HCT116 (cell line): ENCODE data around the gene TMA7B. TPM values are rescaled to one million over a fixed set of nuclear protein-coding genes. Genes with fewer than 3 reads are reported as not detected.

Source experiments
- ATAC-seq: fragments of 200-7000 bp; cut with Tn5 transposase; 2 replicates; pipeline ENCODE4 v1.9.1; 2020; ENCODE audit warnings: mild to moderate bottlenecking, moderate library complexity
- BruUV-seq: library from RNA; stranded (reverse); fragments of 400-500 nt; replicated peaks from 2 replicates; lab custom pipeline; 2021; lab: Mats Ljungman, UMichigan
- CTCF ChIA-PET: fragments of 300-600 bp; sonication (Branson Sonifier 250); formaldehyde crosslinking; loops from one replicate; lab custom pipeline; 2021; ENCODE audit warnings: antibody characterized with exemption; lab: Charles Lee
- POLR2A ChIA-PET: fragments of 300-600, 350-600 bp; sonication (Branson Sonifier 250); formaldehyde crosslinking; loops from one replicate; lab custom pipeline; 2021; ENCODE audit warnings: antibody characterized with exemption; lab: Charles Lee
- RAD21 ChIA-PET, 2 experiments: fragments of 300-600 bp; sonication (Branson Sonifier 250); formaldehyde crosslinking; loops; one replicate each; lab custom pipeline; 2023; ENCODE audit warnings: low total read pairs in 2 of 2; ENCODE audit not compliant: uncharacterized antibody in 2 of 2, unreplicated experiment in 2 of 2, low non-redundant PET in 1 of 2; lab: Charles Lee
- DNase-seq: peaks from one replicate; pipeline ENCODE4 v3.0.0-alpha.2; 2010; ENCODE audit warnings: low read depth, low spot score
- H2AFZ ChIP-seq: fragments of 200-600 bp; shearing (Covaris generic), sonication (generic); 2 replicates; pipeline ENCODE4 v1.6.1; 2017; ENCODE audit warnings: low read depth, mixed run types, mixed read lengths, antibody characterized with exemption, low read length; ENCODE audit not compliant: poor library complexity, severe bottlenecking
- H3K27ac ChIP-seq: 2 replicates; pipeline ENCODE4 v1.5.1; 2012; ENCODE audit warnings: low read depth, low read length
- H3K27me3 ChIP-seq: fragments of 200-600 bp; sonication (generic); 2 replicates; pipeline ENCODE4 v1.6.1; 2016; ENCODE audit warnings: mixed run types, low read length, mixed read lengths; ENCODE audit not compliant: insufficient read depth
- H3K36me3 ChIP-seq, 2 experiments: fragments of 200-500 bp in 1 of 2; fragments of 200-600 bp in 1 of 2; sonication (Bioruptor generic) in 1 of 2; sonication (generic) in 1 of 2; 2 replicates each; pipeline versions ENCODE4 v1.5.1 to v1.6.1; 2014 to 2016; ENCODE audit warnings: low read length in 2 of 2, inconsistent platforms in 1 of 2, mixed read lengths in 1 of 2, mixed run types in 1 of 2; ENCODE audit not compliant: insufficient read depth in 2 of 2, control insufficient read depth in 1 of 2
- H3K4me1 ChIP-seq, 2 experiments: fragments of 200-600 bp in 1 of 2; sonication (generic) in 1 of 2; 2 replicates each; pipeline versions ENCODE4 v1.5.1 to v1.6.1; 2012 to 2017; ENCODE audit warnings: low read length in 2 of 2, inconsistent platforms in 1 of 2, mild to moderate bottlenecking in 1 of 2, mixed read lengths in 1 of 2, mixed run types in 1 of 2, moderate library complexity in 1 of 2; ENCODE audit not compliant: insufficient read depth in 2 of 2, control insufficient read depth in 1 of 2
- H3K4me2 ChIP-seq: fragments of 200-600 bp; sonication (generic); 2 replicates; pipeline ENCODE4 v1.6.1; 2017; ENCODE audit warnings: mixed run types, low read length, mixed read lengths
- H3K4me3 ChIP-seq, 2 experiments: fragments of 200-600 bp in 1 of 2; sonication (generic) in 1 of 2; replicated peaks in 1 of 2; 2 replicates each; pipeline ENCODE4 v1.5.1; 2011 to 2016; ENCODE audit warnings: low read length in 2 of 2, control low read depth in 1 of 2, low read depth in 1 of 2, mild to moderate bottlenecking in 1 of 2, mixed read lengths in 1 of 2, mixed run types in 1 of 2
- H3K79me2 ChIP-seq: fragments of 200-600 bp; sonication (generic); 2 replicates; pipeline ENCODE4 v1.6.1; 2017; ENCODE audit warnings: mild to moderate bottlenecking, mixed run types, low read length, moderate library complexity, mixed read lengths; ENCODE audit not compliant: insufficient read depth
- H3K9ac ChIP-seq: fragments of 200-600 bp; sonication (generic); 2 replicates; pipeline ENCODE4 v1.6.1; 2016; ENCODE audit warnings: low read length, mixed read lengths
- H3K9me2 ChIP-seq: fragments of 200-600 bp; sonication (generic), shearing (Covaris generic); 2 replicates; pipeline ENCODE4 v1.6.1; 2017; ENCODE audit warnings: mixed run types, mild to moderate bottlenecking, moderate library complexity; ENCODE audit not compliant: insufficient read depth
- H3K9me3 ChIP-seq, 2 experiments: fragments of 200-500 bp in 1 of 2; fragments of 200-600 bp in 1 of 2; sonication (Bioruptor generic) in 1 of 2; sonication (generic) in 1 of 2; 2 replicates each; pipeline ENCODE4 v1.6.1; 2014 to 2017; ENCODE audit warnings: low read length in 2 of 2, mixed read lengths in 2 of 2, inconsistent platforms in 1 of 2, low read depth in 1 of 2, mild to moderate bottlenecking in 1 of 2, mixed run types in 1 of 2, moderate library complexity in 1 of 2; ENCODE audit not compliant: control insufficient read depth in 1 of 2, insufficient read depth in 1 of 2
- H4K20me1 ChIP-seq: fragments of 200-600 bp; sonication (generic), shearing (Covaris generic); 2 replicates; pipeline ENCODE4 v1.6.1; 2017; ENCODE audit warnings: mixed run types, mild to moderate bottlenecking, moderate library complexity; ENCODE audit not compliant: insufficient read depth
- ATF3 ChIP-seq: IDR thresholded peaks from 2 replicates; pipeline ENCODE4 v1.6.1; 2012
- CEBPB ChIP-seq: IDR thresholded peaks from 2 replicates; pipeline ENCODE4 v1.6.1; 2012; ENCODE audit warnings: low read depth
- ELF1 ChIP-seq: IDR thresholded peaks from 2 replicates; pipeline ENCODE4 v1.6.1; 2012; ENCODE audit warnings: low read depth, borderline replicate concordance
- EZH2phosphoT487 ChIP-seq: fragments of 200-600 bp; IDR thresholded peaks from 2 replicates; pipeline ENCODE4 v1.6.1; 2018; ENCODE audit warnings: antibody characterized with exemption, borderline replicate concordance
- FOSL1 ChIP-seq: IDR thresholded peaks from 2 replicates; pipeline ENCODE4 v1.6.1; 2012; ENCODE audit warnings: low read depth
- JUND ChIP-seq: IDR thresholded peaks from 2 replicates; pipeline ENCODE4 v1.6.1; 2012
- POLR2A ChIP-seq: IDR thresholded peaks from 2 replicates; pipeline ENCODE4 v1.7.0; 2011; ENCODE audit warnings: borderline replicate concordance; ENCODE audit not compliant: insufficient read depth, insufficient read length; ENCODE audit errors: extremely low read depth
- RAD21 ChIP-seq: IDR thresholded peaks from 2 replicates; pipeline ENCODE4 v1.6.1; 2012; ENCODE audit warnings: low read depth, mild to moderate bottlenecking
- REST ChIP-seq: IDR thresholded peaks from 2 replicates; pipeline ENCODE4 v1.6.1; 2012; ENCODE audit warnings: low read depth
- SIN3A ChIP-seq: IDR thresholded peaks from 2 replicates; pipeline ENCODE4 v1.6.1; 2012; ENCODE audit warnings: low read depth
- SP1 ChIP-seq: IDR thresholded peaks from 2 replicates; pipeline ENCODE4 v1.6.1; 2012; ENCODE audit warnings: low read depth
- TCF7L2 ChIP-seq: IDR thresholded peaks from 2 replicates; pipeline ENCODE4 v1.7.0; 2011; ENCODE audit warnings: borderline replicate concordance, inconsistent platforms; ENCODE audit not compliant: insufficient read depth, insufficient read length; ENCODE audit errors: extremely low read depth
- YY1 ChIP-seq: IDR thresholded peaks from 2 replicates; pipeline ENCODE4 v1.6.1; 2011; ENCODE audit warnings: low read length, low read depth, moderate library complexity, mild to moderate bottlenecking; ENCODE audit not compliant: insufficient replicate concordance; ENCODE audit errors: extremely low read depth
- ZBTB33 ChIP-seq: IDR thresholded peaks from 2 replicates; pipeline ENCODE4 v1.6.1; 2011; ENCODE audit warnings: mild to moderate bottlenecking, low read length, moderate library complexity; ENCODE audit not compliant: insufficient replicate concordance; ENCODE audit errors: extremely low read depth
- ZNF274 ChIP-seq: fragments of 200-500 bp; sonication (Bioruptor generic); IDR thresholded peaks from 2 replicates; pipeline ENCODE4 v1.6.1; 2014; ENCODE audit warnings: mild to moderate bottlenecking, low read depth, low read length, inconsistent platforms
- intact Hi-C: fragments of 100-400 bp; cut with micrococcal nuclease; formaldehyde crosslinking; loops from 2 replicates; pipeline ENCODE4 v1.10.0; 2022
- total RNA-seq: library from RNA; stranded (reverse); gene quantifications from one replicate; pipeline ENCODE4 v1.2.1, GENCODE V29; 2021; ENCODE audit not compliant: unreplicated experiment

Gene TMA7B
- total RNA-seq, 1 experiment from 2014 or later: not detected

GRCh38 chr22:39942439-39943230, 17.6 kb upstream of the TMA7B start:
- Histone ChIP-seq H3K4me2 (no peak overlapping the region), H2AFZ (no peak overlapping the region), H4K20me1 (no peaks in the 10 kb centered on the region), H3K9me2 (no peaks in the 10 kb centered on the region), H3K27me3 (peaks cover 8% of the 10 kb centered on the region; the same call in 1 of the 2 replicates), H3K9me3 (no peaks in the 10 kb centered on the region), H3K36me3 (no peaks in the 10 kb centered on the region), H3K4me1 (peaks cover 0 to 4% of the 10 kb centered on the region in 2 experiments; a peak in 1 of 4 replicates), H3K4me3 (no peak overlapping the region), H3K9ac (no peak overlapping the region), H3K27ac (no peak overlapping the region), H3K79me2 (no peaks in the 10 kb centered on the region)
- DNase-seq (no peak), ATAC-seq (no peak)
- ChIA-PET POLR2A (no interaction called here), CTCF (interaction anchor here (1.1 to 1.4 kb wide), 2 partner anchors 9 to 22 kb away, joined by 3 to 9 read pairs; no protein-coding TSS in a partner anchor), RAD21 (no interaction called here)
- no TSS peak for BruUV-seq
- intact Hi-C loops: no loop called here
- TF ChIP-seq FOSL1 (no peak), ZBTB33 (no peak), ELF1 (no peak), REST (no peak), RAD21 (no peak), SP1 (no peak), YY1 (no peak), EZH2phosphoT487 (no peak), CEBPB (no peak), POLR2A (no peak), JUND (no peak), SIN3A (no peak), TCF7L2 (no peak), ATF3 (no peak), ZNF274 (no peak)
